ENCODE results near the gene MARVELD1.

- TF ChIP-seq CTCF (IDR thresholded peaks at IDR 0.05; ENCODE audit: low read depth, low read length) (no peak), EZH2phosphoT487 (IDR thresholded peaks at IDR 0.05; ENCODE audit: low read depth) (no peak)
Measured at GRCh38 chr10:97738616-97739015, 25.1 kb downstream of the MARVELD1 start.
